HCT116 (cell line): ENCODE results near the gene ERLIN1.

Experiments
- MAX ChIP-seq: IDR thresholded peaks from 2 replicates; pipeline ENCODE4 v1.6.1; 2012
- POLR2A ChIP-seq: IDR thresholded peaks from 2 replicates; pipeline ENCODE4 v1.7.0; 2011; ENCODE audit warnings: borderline replicate concordance; ENCODE audit not compliant: insufficient read depth, insufficient read length; ENCODE audit errors: extremely low read depth

- TF ChIP-seq POLR2A (no peak), MAX (no peak)
These were observed 66.1 kb downstream of the ERLIN1 start for GRCh38 chr10:100119726-100120125.
